ENCODE results near the gene STPG3. TPM values are rescaled to one million over a fixed set of nuclear protein-coding genes. Genes with fewer than 3 reads are reported as not detected.
A peak's percentile ranks its signal among the peaks of the same experiment; 100 is the strongest.

The STPG3 gene
- total and polyA plus RNA-seq, 2 of the 13 experiments (the other 11 are each of a cell fraction or from before 2014, with no cell fraction given): not detected

GRCh38 chr9:137253717-137254623 lies 2.9 kb downstream of the STPG3 start (continued):
- TF ChIP-seq ZBTB2 (CRISPR knock-in tag; IDR thresholded peaks at IDR 0.05; ENCODE audit: low read depth) (no peak), TGIF2 (CRISPR knock-in tag; IDR thresholded peaks at IDR 0.05) (no peak), JUNB (CRISPR knock-in tag; IDR thresholded peaks at IDR 0.05; ENCODE audit: borderline replicate concordance) (no peak), MAZ (IDR thresholded peaks at IDR 0.05; ENCODE audit: borderline replicate concordance, low read depth, low read length) (no peak), MAZ (CRISPR knock-in tag; IDR thresholded peaks at IDR 0.05; ENCODE audit: low read depth) (no peak), SNAI1 (CRISPR knock-in tag; IDR thresholded peaks at IDR 0.05; ENCODE audit: borderline replicate concordance) (peak; percentile 91), IKZF5 (CRISPR knock-in tag; IDR thresholded peaks at IDR 0.05) (peak; percentile 17; the same call in 1 of the 2 replicates)

Data from HepG2 (cell line).